GM12878 (cell line): Measurements from ENCODE around the gene GRAMD1C.

Source experiments
- ATF3 ChIP-seq: IDR thresholded peaks from 2 replicates; pipeline ENCODE4 v1.6.1; 2011; ENCODE audit warnings: low read depth, mild to moderate bottlenecking, low read length, moderate library complexity, borderline replicate concordance; ENCODE audit errors: extremely low read depth
- BCLAF1 ChIP-seq: fragments of 450-650 bp; IDR thresholded peaks from 2 replicates; pipeline ENCODE4 v1.6.1; 2017; ENCODE audit warnings: antibody characterized with exemption, mild to moderate bottlenecking, moderate library complexity
- CEBPB ChIP-seq, 2 experiments: fragments of 150-350 bp in 1 of 2; IDR thresholded peaks; 2 replicates each; pipeline ENCODE4 v1.6.1; 2012 to 2014; ENCODE audit warnings: low read depth in 2 of 2, low read length in 2 of 2, borderline replicate concordance in 1 of 2, inconsistent platforms in 1 of 2
- CTCF ChIP-seq, 3 experiments: IDR thresholded peaks in 2 of 3; conservative IDR thresholded peaks in 1 of 3; 2 replicates each; pipeline ENCODE4 v1.5.1; 2011; ENCODE audit warnings: low read depth in 3 of 3, low read length in 3 of 3, mild to moderate bottlenecking in 3 of 3, control low read depth in 2 of 3, moderate library complexity in 2 of 3, inconsistent platforms in 1 of 3, mixed read lengths in 1 of 3; ENCODE audit not compliant: control insufficient read depth in 2 of 3, insufficient read depth in 1 of 3; ENCODE audit errors: extremely low read depth in 1 of 3
- ESRRA ChIP-seq: IDR thresholded peaks from 2 replicates; pipeline ENCODE4 v1.6.1; 2012; ENCODE audit warnings: mild to moderate bottlenecking, low read length, improper control_type of control experiment
- EZH2 ChIP-seq: IDR thresholded peaks from 2 replicates; pipeline ENCODE4 v1.6.1; 2012; ENCODE audit warnings: low read depth, mild to moderate bottlenecking, control low read depth, inconsistent platforms, low read length, borderline replicate concordance; ENCODE audit not compliant: control insufficient read depth
- POLR2A ChIP-seq: IDR thresholded peaks from 2 replicates; pipeline ENCODE4 v1.6.1; 2011; ENCODE audit warnings: low read depth, mild to moderate bottlenecking, low read length
- SMAD1 ChIP-seq: fragments of 450-650 bp; IDR thresholded peaks from 2 replicates; pipeline ENCODE4 v1.6.1; 2018; ENCODE audit warnings: mild to moderate bottlenecking, low read depth; ENCODE audit not compliant: partially characterized antibody
- ZBTB11 ChIP-seq: fragments of 450-650 bp; formaldehyde crosslinking; IDR thresholded peaks from 2 replicates; pipeline ENCODE4 v1.5.0; 2022; ENCODE audit warnings: mild to moderate bottlenecking, missing genetic modification characterization

GRCh38 chr3:113839551-113839950 lies 963 bp downstream of the GRAMD1C start:
- TF ChIP-seq CTCF (IDR thresholded peaks at IDR 0.05 in 2 of 3, conservative IDR thresholded peaks at IDR 0.05 in 1 of 3; ENCODE audit: control insufficient read depth in 2 of 3, extremely low read depth in 1 of 3, insufficient read depth in 1 of 3, low read depth in 3 of 3, low read length in 3 of 3): no peak
- TF ChIP-seq SMAD1: no peak
- TF ChIP-seq EZH2: no peak
- no peak for TF ChIP-seq ESRRA
- no peak for TF ChIP-seq CEBPB (IDR thresholded peaks at IDR 0.05; ENCODE audit: borderline replicate concordance in 1 of 2, low read depth in 2 of 2, low read length in 2 of 2)
- no peak for TF ChIP-seq POLR2A
- TF ChIP-seq ZBTB11 (CRISPR knock-in tag): no peak
- no peak for TF ChIP-seq ATF3
- no peak for TF ChIP-seq BCLAF1
